DOHH2 (cell line): ENCODE results near the gene FRMPD4.

Source experiments
- EZH2phosphoT487 ChIP-seq: fragments of 200-600 bp; sonication (generic); IDR thresholded peaks from 2 replicates; pipeline ENCODE4 v1.6.1; 2017; ENCODE audit warnings: borderline replicate concordance, mild to moderate bottlenecking, antibody characterized with exemption, low read length, moderate library complexity, mixed read lengths
- TF ChIP-seq, protein P1 (sequence below): fragments of 200-600 bp; sonication (generic); IDR thresholded peaks from one replicate; pipeline ENCODE4 v1.5.1; 2014; ENCODE audit warnings: antibody characterized with exemption, mild to moderate bottlenecking, low read depth, low read length; ENCODE audit not compliant: poor library complexity, severe bottlenecking

GRCh38 chrX:12686331-12686730 is 548.1 kb downstream of the FRMPD4 start:
- TF ChIP-seq, protein P1, sequence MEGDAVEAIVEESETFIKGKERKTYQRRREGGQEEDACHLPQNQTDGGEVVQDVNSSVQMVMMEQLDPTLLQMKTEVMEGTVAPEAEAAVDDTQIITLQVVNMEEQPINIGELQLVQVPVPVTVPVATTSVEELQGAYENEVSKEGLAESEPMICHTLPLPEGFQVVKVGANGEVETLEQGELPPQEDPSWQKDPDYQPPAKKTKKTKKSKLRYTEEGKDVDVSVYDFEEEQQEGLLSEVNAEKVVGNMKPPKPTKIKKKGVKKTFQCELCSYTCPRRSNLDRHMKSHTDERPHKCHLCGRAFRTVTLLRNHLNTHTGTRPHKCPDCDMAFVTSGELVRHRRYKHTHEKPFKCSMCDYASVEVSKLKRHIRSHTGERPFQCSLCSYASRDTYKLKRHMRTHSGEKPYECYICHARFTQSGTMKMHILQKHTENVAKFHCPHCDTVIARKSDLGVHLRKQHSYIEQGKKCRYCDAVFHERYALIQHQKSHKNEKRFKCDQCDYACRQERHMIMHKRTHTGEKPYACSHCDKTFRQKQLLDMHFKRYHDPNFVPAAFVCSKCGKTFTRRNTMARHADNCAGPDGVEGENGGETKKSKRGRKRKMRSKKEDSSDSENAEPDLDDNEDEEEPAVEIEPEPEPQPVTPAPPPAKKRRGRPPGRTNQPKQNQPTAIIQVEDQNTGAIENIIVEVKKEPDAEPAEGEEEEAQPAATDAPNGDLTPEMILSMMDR: no peak
- no peak for TF ChIP-seq EZH2phosphoT487
